Inflammatory macrophage treated with lipopolysaccharide for 1 hour (primary cell): ENCODE measurements around the gene CEPT1.

Experiments used
- DNase-seq, 2 donors: peaks; one replicate each; pipeline ENCODE4 v3.0.0-alpha.2; 2020 to 2022

The CEPT1 gene

GRCh38 chr1:111147948-111148347, 7.9 kb downstream of the CEPT1 start:
- DNase-seq, result no peak

GRCh38 chr1:111148376-111148881, 8.4 kb downstream of the CEPT1 start:
- DNase-seq, result no peak

- DNase-seq, result no peak
These were observed 11.8 kb downstream of the CEPT1 start for GRCh38 chr1:111151838-111152237.

GRCh38 chr1:111154021-111154999, 14.3 kb downstream of the CEPT1 start:
- peak; percentile 13 to 23 for DNase-seq

GRCh38 chr1:111157431-111157830, 17.4 kb downstream of the CEPT1 start:
- DNase-seq, result no peak

- no peak for DNase-seq
These were observed 21.9 kb downstream of the CEPT1 start for GRCh38 chr1:111161843-111162487.

- DNase-seq, result no peak
These were observed 22.5 kb downstream of the CEPT1 start for GRCh38 chr1:111162488-111162880.

GRCh38 chr1:111163363-111163762, 23.3 kb downstream of the CEPT1 start:
- DNase-seq, result no peak

- no peak for DNase-seq
These were observed 24.1 kb downstream of the CEPT1 start for GRCh38 chr1:111164151-111164550.

- no peak for DNase-seq
These were observed 32.4 kb downstream of the CEPT1 start for GRCh38 chr1:111172463-111172862.

- no peak for DNase-seq
These were observed 34.0 kb downstream of the CEPT1 start for GRCh38 chr1:111174070-111174469.

GRCh38 chr1:111175349-111175748, 35.3 kb downstream of the CEPT1 start:
- no peak for DNase-seq

- no peak for DNase-seq
These were observed 36.7 kb downstream of the CEPT1 start for GRCh38 chr1:111176678-111177077.

GRCh38 chr1:111179968-111180533, 40.0 kb downstream of the CEPT1 start:
- no peak for DNase-seq

- DNase-seq, result no peak
These were observed 42.0 kb downstream of the CEPT1 start for GRCh38 chr1:111182052-111182451.

GRCh38 chr1:111183308-111184069, 43.5 kb downstream of the CEPT1 start:
- DNase-seq, result no peak

- peak; percentile 74 to 75 for DNase-seq
These were observed 44.6 kb downstream of the CEPT1 start for GRCh38 chr1:111184663-111185062.

GRCh38 chr1:111190931-111191451, 51.0 kb downstream of the CEPT1 start:
- peak; percentile 94 to 97 for DNase-seq

GRCh38 chr1:111191496-111191895, 51.5 kb downstream of the CEPT1 start:
- DNase-seq, result no peak

- no peak for DNase-seq
These were observed 52.1 kb downstream of the CEPT1 start for GRCh38 chr1:111192074-111192473.

GRCh38 chr1:111192658-111193519, 52.9 kb downstream of the CEPT1 start:
- peak; percentile 85 to 91 for DNase-seq
